Astrocyte (in vitro differentiated cells and primary cell): ENCODE measurements around the gene PLA2G2D.

Experiments
- CTCF ChIP-seq: IDR thresholded peaks from 2 replicates; pipeline ENCODE4 v1.5.1; 2011; ENCODE audit warnings: low read depth, mild to moderate bottlenecking, inconsistent platforms, low read length, moderate library complexity; ENCODE audit not compliant: insufficient read depth
- EZH2 ChIP-seq: IDR thresholded peaks from 2 replicates; pipeline ENCODE4 v1.6.1; 2012; ENCODE audit warnings: mild to moderate bottlenecking, low read length, inconsistent platforms; ENCODE audit not compliant: insufficient read depth

- TF ChIP-seq CTCF (no peak), EZH2 (no peak)
These were observed 10.0 kb downstream of the PLA2G2D start for GRCh38 chr1:20109223-20109856.
